ENCODE results near the gene VASN.

Gene VASN

GRCh38 chr16:4351880-4352279 is 19.8 kb upstream of the VASN start:
- no peak for FAIRE-seq
- no peak for DNase-seq (ENCODE audit: low spot score)

GRCh38 chr16:4352843-4353242 is 18.8 kb upstream of the VASN start:
- FAIRE-seq (no peak), DNase-seq (ENCODE audit: low spot score) (no peak)

GRCh38 chr16:4353675-4354074 is 18.0 kb upstream of the VASN start:
- no peak for FAIRE-seq
- no peak for DNase-seq (ENCODE audit: low spot score)

- FAIRE-seq (no peak), DNase-seq (ENCODE audit: low spot score) (no peak)
Observed at GRCh38 chr16:4354512-4355409, 16.9 kb upstream of the VASN start.

- DNase-seq (ENCODE audit: low spot score) (no peak), FAIRE-seq (no peak)
Observed at GRCh38 chr16:4356820-4357219, 14.8 kb upstream of the VASN start.

- FAIRE-seq = no peak
- no peak for DNase-seq (ENCODE audit: low spot score)
Observed at GRCh38 chr16:4358236-4358635, 13.4 kb upstream of the VASN start.

GRCh38 chr16:4358831-4359561 is 12.7 kb upstream of the VASN start:
- FAIRE-seq (no peak), DNase-seq (ENCODE audit: low spot score) (peak; percentile 65)

GRCh38 chr16:4359914-4360313 is 11.7 kb upstream of the VASN start:
- DNase-seq (ENCODE audit: low spot score) (no peak), FAIRE-seq (no peak)

- peak; percentile 88 for FAIRE-seq
- peak; percentile 62 for DNase-seq (ENCODE audit: low spot score)
Observed at GRCh38 chr16:4360538-4361021, 11.1 kb upstream of the VASN start.

GRCh38 chr16:4361033-4361943 is 10.4 kb upstream of the VASN start:
- FAIRE-seq = no peak
- DNase-seq (ENCODE audit: low spot score) = no peak

- no peak for FAIRE-seq
Observed at GRCh38 chr16:4361944-4362311, 9.7 kb upstream of the VASN start.

GRCh38 chr16:4362476-4363135 is 9.0 kb upstream of the VASN start:
- DNase-seq (ENCODE audit: low spot score) (no peak), FAIRE-seq (no peak)

More at GRCh38 chr16:4361944-4362311, 9.7 kb upstream of the VASN start:
- no peak for DNase-seq (ENCODE audit: low spot score)

GRCh38 chr16:4364196-4365013 is 7.2 kb upstream of the VASN start:
- FAIRE-seq (no peak), DNase-seq (ENCODE audit: low spot score) (no peak)

GRCh38 chr16:4365014-4365406 is 6.6 kb upstream of the VASN start:
- DNase-seq (ENCODE audit: low spot score) (no peak), FAIRE-seq (no peak)

GRCh38 chr16:4365615-4366014 is 6.0 kb upstream of the VASN start:
- FAIRE-seq (no peak), DNase-seq (ENCODE audit: low spot score) (no peak)

- no peak for FAIRE-seq
- DNase-seq (ENCODE audit: low spot score) = no peak
Observed at GRCh38 chr16:4366016-4366415, 5.6 kb upstream of the VASN start.

GRCh38 chr16:4367393-4367856 is 4.2 kb upstream of the VASN start:
- no peak for DNase-seq (ENCODE audit: low spot score)
- FAIRE-seq = peak; percentile 65

- DNase-seq (ENCODE audit: low spot score) = no peak
- peak; percentile 66 for FAIRE-seq
Observed at GRCh38 chr16:4369007-4369733, 2.5 kb upstream of the VASN start.

- FAIRE-seq (no peak), DNase-seq (ENCODE audit: low spot score) (no peak)
Observed at GRCh38 chr16:4370151-4370550, 1.5 kb upstream of the VASN start.

Data from urothelium cell line (cell line).